IPS DF 6.9 (cell line): ENCODE data around the gene FGD3.

Experiments used
- DNase-seq: peaks from one replicate; pipeline ENCODE4 v3.0.0-alpha.2; 2013; ENCODE audit warnings: low read depth, low spot score
- H3K27ac ChIP-seq: one replicate; pipeline ENCODE4 v1.5.1; 2013; ENCODE audit warnings: low read length, control low read depth
- H3K27me3 ChIP-seq: 2 replicates; pipeline ENCODE4 v1.6.1; 2013; ENCODE audit warnings: mild to moderate bottlenecking, low read length; ENCODE audit not compliant: control insufficient read depth, insufficient read depth
- H3K36me3 ChIP-seq: 2 replicates; pipeline ENCODE4 v1.6.1; 2013; ENCODE audit warnings: low read length; ENCODE audit not compliant: control insufficient read depth, insufficient read depth
- H3K4me1 ChIP-seq: 2 replicates; pipeline ENCODE4 v1.6.1; 2013; ENCODE audit warnings: low read length; ENCODE audit not compliant: control insufficient read depth, insufficient read depth
- H3K4me3 ChIP-seq: 2 replicates; pipeline ENCODE4 v1.5.1; 2013; ENCODE audit warnings: mild to moderate bottlenecking, low read length
- H3K9me3 ChIP-seq: 2 replicates; pipeline ENCODE4 v1.6.1; 2013; ENCODE audit warnings: low read length, inconsistent platforms; ENCODE audit not compliant: control insufficient read depth, insufficient read depth
- WGBS: extraction: QIAGEN DNeasy Blood & Tissue Kit; methylation state at CpG from one replicate; pipeline ENCODE4 v1.1.7; 2013; ENCODE audit warnings: mixed read lengths, missing lambda C conversion rate; ENCODE audit not compliant: insufficient read length, insufficient coverage; 5-methylcytosine and 5-hydroxymethylcytosine counted together

Gene FGD3

GRCh38 chr9:92954886-92955285 is 7.6 kb downstream of the FGD3 start:
- H3K4me3 ChIP-seq, result no peak overlapping the region
- H3K36me3 ChIP-seq, result no peaks in the 10 kb centered on the region
- H3K9me3 ChIP-seq, result no peaks in the 10 kb centered on the region
- no peak for DNase-seq
- no CpG with 5 or more reads among the region's 9 CpGs for whole genome bisulfite sequencing
- H3K4me1 ChIP-seq, result no peaks in the 10 kb centered on the region
- no peaks in the 10 kb centered on the region for H3K27me3 ChIP-seq
- H3K27ac ChIP-seq, result no peak overlapping the region

- H3K36me3 ChIP-seq, result no peaks in the 10 kb centered on the region
- H3K4me1 ChIP-seq, result no peaks in the 10 kb centered on the region
- no peak overlapping the region for H3K27ac ChIP-seq
- WGBS, result no CpG with 5 or more reads among the region's 3 CpGs
- H3K4me3 ChIP-seq, result no peak overlapping the region
- no peak for DNase-seq
- no peaks in the 10 kb centered on the region for H3K9me3 ChIP-seq
- H3K27me3 ChIP-seq, result no peaks in the 10 kb centered on the region
Measured at GRCh38 chr9:92960561-92961290, 13.4 kb downstream of the FGD3 start.

GRCh38 chr9:92961627-92962302 is 14.4 kb downstream of the FGD3 start:
- Histone ChIP-seq H3K36me3 (no peaks in the 10 kb centered on the region), H3K4me1 (no peaks in the 10 kb centered on the region), H3K9me3 (no peaks in the 10 kb centered on the region), H3K27ac (no peak overlapping the region), H3K27me3 (no peaks in the 10 kb centered on the region), H3K4me3 (no peak overlapping the region)
- DNase-seq, result no peak
- no CpG with 5 or more reads among the region's 3 CpGs for WGBS

GRCh38 chr9:92962303-92962649 is 15.0 kb downstream of the FGD3 start:
- Histone ChIP-seq H3K36me3 (no peaks in the 10 kb centered on the region), H3K4me1 (no peaks in the 10 kb centered on the region)
- WGBS, result no CpG with 5 or more reads among the region's 2 CpGs

GRCh38 chr9:92962846-92963245 is 15.5 kb downstream of the FGD3 start:
- no CpG with 5 or more reads among the region's 7 CpGs for WGBS

More at GRCh38 chr9:92962303-92962649, 15.0 kb downstream of the FGD3 start:
- DNase-seq, result no peak
- Histone ChIP-seq H3K9me3 (no peaks in the 10 kb centered on the region), H3K4me3 (no peak overlapping the region), H3K27ac (no peak overlapping the region), H3K27me3 (no peaks in the 10 kb centered on the region)

GRCh38 chr9:92963831-92964606 is 16.7 kb downstream of the FGD3 start:
- H3K36me3 ChIP-seq, result no peaks in the 10 kb centered on the region
- no peaks in the 10 kb centered on the region for H3K9me3 ChIP-seq
- H3K4me1 ChIP-seq, result peaks cover under 1% of the 10 kb centered on the region; the same call in 1 of the 2 replicates
- DNase-seq, result no peak
- no peak overlapping the region for H3K27ac ChIP-seq
- WGBS, result no CpG with 5 or more reads among the region's 16 CpGs
- H3K27me3 ChIP-seq, result no peaks in the 10 kb centered on the region
- H3K4me3 ChIP-seq, result no peak overlapping the region

More at GRCh38 chr9:92962846-92963245, 15.5 kb downstream of the FGD3 start:
- DNase-seq, result no peak
- Histone ChIP-seq H3K4me3 (no peak overlapping the region), H3K36me3 (no peaks in the 10 kb centered on the region), H3K9me3 (no peaks in the 10 kb centered on the region), H3K27ac (no peak overlapping the region), H3K27me3 (no peaks in the 10 kb centered on the region), H3K4me1 (no peaks in the 10 kb centered on the region)

- no peaks in the 10 kb centered on the region for H3K36me3 ChIP-seq
- peaks cover 5% of the 10 kb centered on the region; the same call in 1 of the 2 replicates for H3K4me1 ChIP-seq
- no peak overlapping the region for H3K27ac ChIP-seq
- no peaks in the 10 kb centered on the region for H3K27me3 ChIP-seq
- no peak overlapping the region for H3K4me3 ChIP-seq
- no CpG with 5 or more reads among the region's 17 CpGs for WGBS
- H3K9me3 ChIP-seq, result no peaks in the 10 kb centered on the region
- no peak for DNase-seq
Measured at GRCh38 chr9:92964607-92965060, 17.3 kb downstream of the FGD3 start.

- Histone ChIP-seq H3K27me3 (no peaks in the 10 kb centered on the region), H3K36me3 (no peaks in the 10 kb centered on the region), H3K27ac (no peak overlapping the region), H3K9me3 (no peaks in the 10 kb centered on the region), H3K4me1 (peaks cover 10% of the 10 kb centered on the region; the same call in 1 of the 2 replicates), H3K4me3 (no peak overlapping the region)
- no peak for DNase-seq
- whole genome bisulfite sequencing, result no CpG with 5 or more reads among the region's 19 CpGs
Measured at GRCh38 chr9:92965061-92965758, 17.9 kb downstream of the FGD3 start.

GRCh38 chr9:92965759-92966517 is 18.6 kb downstream of the FGD3 start:
- no peak for DNase-seq
- H3K27ac ChIP-seq, result no peak overlapping the region
- no peaks in the 10 kb centered on the region for H3K9me3 ChIP-seq
- H3K4me3 ChIP-seq, result no peak overlapping the region
- H3K27me3 ChIP-seq, result no peaks in the 10 kb centered on the region
- no peaks in the 10 kb centered on the region for H3K36me3 ChIP-seq
- WGBS, result no CpG with 5 or more reads among the region's 17 CpGs
- peaks cover 12% of the 10 kb centered on the region for H3K4me1 ChIP-seq
